ENCODE results near the gene PLA2G4D. TPM values are rescaled to one million over a fixed set of nuclear protein-coding genes. Genes with fewer than 3 reads are reported as not detected.

PLA2G4D gene
- total RNA-seq, 4 donors from 2014 or later, result 0.19 to 5.9 (median 0.23) TPM

DNA sequence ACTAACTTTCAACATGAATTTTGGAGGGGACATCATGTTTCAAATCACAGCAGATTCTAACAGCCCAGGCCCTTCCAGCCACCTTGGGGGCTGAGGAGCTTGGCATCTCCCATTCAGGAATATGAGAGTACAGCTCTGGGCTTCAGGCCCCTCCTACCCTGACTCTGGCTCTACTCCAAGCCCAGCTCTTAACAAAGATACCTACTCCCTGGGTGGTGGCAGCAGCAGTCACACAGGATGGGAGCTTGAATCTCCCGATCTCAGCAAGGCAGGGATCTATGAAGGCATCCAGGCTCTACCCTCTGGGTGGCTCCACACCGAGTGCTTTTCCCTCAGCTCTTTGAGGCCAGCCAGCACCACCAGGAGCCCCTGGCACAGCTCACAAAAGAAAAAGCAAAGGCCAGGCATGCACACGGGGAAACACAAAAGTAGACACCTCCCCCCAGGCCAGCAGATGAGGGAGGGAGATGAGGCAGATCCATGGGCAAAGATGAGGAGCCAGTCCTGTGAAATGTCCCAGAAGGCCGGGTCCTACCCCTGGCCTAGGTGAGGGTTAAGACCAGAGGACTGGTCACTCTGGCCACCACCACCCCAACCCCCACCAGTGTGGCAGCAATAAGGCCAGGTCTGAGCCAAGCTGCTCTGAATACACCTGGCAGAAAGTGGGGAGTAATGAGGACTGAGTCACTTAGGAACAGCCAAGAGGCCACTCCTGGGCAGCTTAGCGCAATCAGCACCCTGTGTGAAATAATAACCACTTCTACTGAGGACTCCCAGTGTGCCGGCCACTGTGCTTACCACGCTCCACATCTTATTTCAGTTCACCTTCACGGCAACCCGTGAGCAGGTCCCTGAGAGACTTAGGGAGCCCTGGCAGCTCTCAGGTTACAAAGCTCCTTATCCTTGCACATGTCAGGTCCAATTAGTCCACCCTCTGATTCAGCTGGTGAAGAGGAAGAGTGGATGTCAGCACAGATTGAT is 37.8 kb upstream of the PLA2G4D start:
- intact Hi-C loops (cut with DNase I), result loop anchor here (5.0 to 10.0 kb wide), 2 partner anchors 65 to 147 kb away; no protein-coding TSS in a partner anchor
- DNase-seq, result no peak
- Histone ChIP-seq H3K4me1 (peaks cover 0 to 5% (median 0%) of the 10 kb centered on the region in 3 donors), H3K9me3 (no peaks in the 10 kb centered on the region), H3K4me3 (no peak overlapping the region), H3K36me3 (no peaks in the 10 kb centered on the region), H3K27me3 (peaks cover 0 to 33% (median 0%) of the 10 kb centered on the region in 4 donors), H3K27ac (no peak overlapping the region)
- TF ChIP-seq, protein P1, sequence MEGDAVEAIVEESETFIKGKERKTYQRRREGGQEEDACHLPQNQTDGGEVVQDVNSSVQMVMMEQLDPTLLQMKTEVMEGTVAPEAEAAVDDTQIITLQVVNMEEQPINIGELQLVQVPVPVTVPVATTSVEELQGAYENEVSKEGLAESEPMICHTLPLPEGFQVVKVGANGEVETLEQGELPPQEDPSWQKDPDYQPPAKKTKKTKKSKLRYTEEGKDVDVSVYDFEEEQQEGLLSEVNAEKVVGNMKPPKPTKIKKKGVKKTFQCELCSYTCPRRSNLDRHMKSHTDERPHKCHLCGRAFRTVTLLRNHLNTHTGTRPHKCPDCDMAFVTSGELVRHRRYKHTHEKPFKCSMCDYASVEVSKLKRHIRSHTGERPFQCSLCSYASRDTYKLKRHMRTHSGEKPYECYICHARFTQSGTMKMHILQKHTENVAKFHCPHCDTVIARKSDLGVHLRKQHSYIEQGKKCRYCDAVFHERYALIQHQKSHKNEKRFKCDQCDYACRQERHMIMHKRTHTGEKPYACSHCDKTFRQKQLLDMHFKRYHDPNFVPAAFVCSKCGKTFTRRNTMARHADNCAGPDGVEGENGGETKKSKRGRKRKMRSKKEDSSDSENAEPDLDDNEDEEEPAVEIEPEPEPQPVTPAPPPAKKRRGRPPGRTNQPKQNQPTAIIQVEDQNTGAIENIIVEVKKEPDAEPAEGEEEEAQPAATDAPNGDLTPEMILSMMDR (IDR thresholded peaks at IDR 0.05), result no peak
- TF ChIP-seq POLR2A (IDR thresholded peaks at IDR 0.05), result no peak
- WGBS, 2 donors, result 68 to 71% methylated on average over 7 of the region's 9 CpGs

DNA sequence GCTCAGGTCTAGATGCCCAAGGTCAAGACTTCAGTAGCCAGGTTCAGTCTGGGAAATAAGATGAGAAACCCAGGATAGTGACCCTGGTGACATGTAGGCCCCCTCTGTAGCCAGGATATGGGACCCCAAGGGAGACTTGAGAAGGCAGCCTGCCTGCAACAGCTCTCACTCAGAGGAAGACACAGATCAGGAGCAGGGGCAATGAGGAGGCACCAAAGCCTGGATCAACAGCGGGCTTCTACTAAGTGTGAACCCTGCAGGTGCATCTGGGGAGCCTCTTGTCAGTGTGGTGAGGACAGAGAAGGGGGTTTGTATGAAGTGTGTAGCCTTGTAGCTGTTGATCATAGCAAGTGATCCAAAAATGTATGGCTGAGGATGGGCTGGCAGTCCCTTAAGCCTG is 36.6 kb upstream of the PLA2G4D start:
- peaks cover 0 to 33% (median 0%) of the 10 kb centered on the region in 4 donors for H3K27me3 ChIP-seq
- intact Hi-C loops (cut with DNase I), result loop anchor here (5.0 to 10.0 kb wide), 2 partner anchors 64 to 146 kb away; no protein-coding TSS in a partner anchor
- no peak for TF ChIP-seq POLR2A (IDR thresholded peaks at IDR 0.05)
- TF ChIP-seq, protein P1 (IDR thresholded peaks at IDR 0.05), result no peak
- DNase-seq, result no peak
- H3K36me3 ChIP-seq, result no peaks in the 10 kb centered on the region
- no peak overlapping the region for H3K27ac ChIP-seq
- peaks cover 0 to 5% (median 0%) of the 10 kb centered on the region in 3 donors for H3K4me1 ChIP-seq
- H3K4me3 ChIP-seq, result no peak overlapping the region
- no peaks in the 10 kb centered on the region for H3K9me3 ChIP-seq
- 100% methylated on average over 1 of the region's 1 CpG; no CpG with 5 or more reads in 1 of the 2 donors for WGBS, 2 donors

GRCh38 chr15:42130246-42130986 is 36.1 kb upstream of the PLA2G4D start:
- no peak overlapping the region for H3K27ac ChIP-seq
- no peak overlapping the region for H3K4me3 ChIP-seq
- 76 to 77% methylated on average over 4 to 7 of the region's 8 CpGs for WGBS, 2 donors
- DNase-seq, result no peak
- H3K36me3 ChIP-seq, result no peaks in the 10 kb centered on the region
- TF ChIP-seq, protein P1 (IDR thresholded peaks at IDR 0.05), result no peak
- peaks cover 0 to 33% (median 0%) of the 10 kb centered on the region in 4 donors for H3K27me3 ChIP-seq
- H3K9me3 ChIP-seq, result no peaks in the 10 kb centered on the region
- intact Hi-C loops (cut with DNase I), result loop anchor here (5.0 to 10.0 kb wide), 2 partner anchors 63 to 146 kb away; no protein-coding TSS in a partner anchor
- peaks cover 0 to 5% (median 0%) of the 10 kb centered on the region in 3 donors for H3K4me1 ChIP-seq

DNA sequence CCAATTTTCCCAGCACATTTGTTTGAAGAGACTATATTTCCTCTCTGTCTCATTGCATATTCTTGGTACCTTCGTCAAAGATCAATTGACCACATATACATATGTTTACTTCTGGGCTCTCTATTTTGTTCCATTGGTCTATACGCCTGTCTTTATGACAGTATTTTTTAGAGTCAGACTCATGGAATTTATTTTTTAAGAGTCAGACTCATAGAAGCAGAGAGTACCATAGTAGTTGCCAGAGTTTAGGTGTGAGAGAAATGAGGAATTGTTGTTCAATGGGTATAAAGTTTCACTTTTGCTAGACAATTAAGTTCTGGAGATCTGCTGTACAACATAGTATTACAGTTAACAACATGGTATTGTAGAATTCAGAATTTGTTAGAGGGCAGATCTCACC is 35.0 kb upstream of the PLA2G4D start:
- intact Hi-C loops (cut with DNase I), result no loop called here
- H3K27me3 ChIP-seq, result peaks cover 0 to 33% (median 0%) of the 10 kb centered on the region in 4 donors
- no peak for TF ChIP-seq POLR2A (IDR thresholded peaks at IDR 0.05)
- TF ChIP-seq, protein P1 (IDR thresholded peaks at IDR 0.05), result no peak
- H3K27ac ChIP-seq, result no peak overlapping the region
- H3K9me3 ChIP-seq, result no peaks in the 10 kb centered on the region
- no peaks in the 10 kb centered on the region for H3K36me3 ChIP-seq
- no peak for DNase-seq
- 61 to 85% methylated on average over 2 of the region's 2 CpGs for WGBS, 2 donors
- H3K4me1 ChIP-seq, result peaks cover 0 to 5% (median 0%) of the 10 kb centered on the region in 3 donors
- no peak overlapping the region for H3K4me3 ChIP-seq
